HepG2 (cell line): ENCODE measurements around the gene SLC16A3. TPM values are rescaled to one million over a fixed set of nuclear protein-coding genes. Genes with fewer than 3 reads are reported as not detected.

Experiments
- AHR ChIP-seq: IDR thresholded peaks from 2 replicates; pipeline ENCODE4 v1.6.1; 2018; ENCODE audit warnings: missing genetic modification reagents, missing compliant biosample characterization
- GZF1 ChIP-seq: sonication (generic); formaldehyde crosslinking; IDR thresholded peaks from 2 replicates; pipeline ENCODE4 v1.5.1; 2020; ENCODE audit warnings: mild to moderate bottlenecking, missing genetic modification reagents
- KDM6A ChIP-seq: IDR thresholded peaks from 2 replicates; pipeline ENCODE4 v1.6.1; 2016; ENCODE audit warnings: low read depth
- MEIS1 ChIP-seq: sonication (generic); formaldehyde crosslinking; IDR thresholded peaks from 2 replicates; pipeline ENCODE4 v1.9.0; 2021; ENCODE audit warnings: mild to moderate bottlenecking, missing genetic modification reagents, moderate library complexity, borderline replicate concordance
- PAWR ChIP-seq: sonication (generic); formaldehyde crosslinking; IDR thresholded peaks from 2 replicates; pipeline ENCODE4 v1.4.0; 2020; ENCODE audit warnings: missing genetic modification reagents, mild to moderate bottlenecking, borderline replicate concordance
- RFXANK ChIP-seq: IDR thresholded peaks from 2 replicates; pipeline ENCODE4 v1.6.1; 2016
- TEAD2 ChIP-seq: sonication (generic); formaldehyde crosslinking; IDR thresholded peaks from 2 replicates; pipeline ENCODE4 v1.9.0; 2021; ENCODE audit warnings: missing genetic modification reagents
- XRCC5 ChIP-seq: fragments of 200-400 bp; formaldehyde crosslinking; optimal IDR thresholded peaks from 2 replicates; pipeline ENCODE3; 2017; ENCODE audit warnings: mild to moderate bottlenecking, low read length
- ZBTB10 ChIP-seq: sonication (generic); formaldehyde crosslinking; IDR thresholded peaks from 2 replicates; pipeline ENCODE4 v1.4.0; 2020; ENCODE audit warnings: missing genetic modification reagents, borderline replicate concordance
- ZBTB7B ChIP-seq: sonication (generic); formaldehyde crosslinking; IDR thresholded peaks from 2 replicates; pipeline ENCODE4 v1.4.0; 2020; ENCODE audit warnings: missing genetic modification reagents
- ZKSCAN1 ChIP-seq: fragments of 150-350 bp; IDR thresholded peaks from 2 replicates; pipeline ENCODE4 v1.6.1; 2014; ENCODE audit warnings: low read length
- ZNF160 ChIP-seq: sonication (generic); formaldehyde crosslinking; IDR thresholded peaks from 2 replicates; pipeline ENCODE4 v1.8.0; 2022; ENCODE audit warnings: mild to moderate bottlenecking, inconsistent platforms, missing genetic modification reagents
- ZNF256 ChIP-seq: sonication (generic); formaldehyde crosslinking; conservative IDR thresholded peaks from 2 replicates; pipeline ENCODE4 v1.4.0; 2020; ENCODE audit warnings: missing genetic modification reagents
- ZNF326 ChIP-seq: sonication (generic); formaldehyde crosslinking; IDR thresholded peaks from 2 replicates; pipeline ENCODE4 v1.4.0; 2020; ENCODE audit warnings: missing genetic modification reagents, borderline replicate concordance
- ZNF432 ChIP-seq: sonication (generic); formaldehyde crosslinking; IDR thresholded peaks from 2 replicates; pipeline ENCODE4 v1.5.0; 2020; ENCODE audit warnings: missing genetic modification reagents, mild to moderate bottlenecking, borderline replicate concordance
- ZNF543 ChIP-seq: sonication (generic); formaldehyde crosslinking; IDR thresholded peaks from 2 replicates; pipeline ENCODE4 v1.4.0; 2020; ENCODE audit warnings: mild to moderate bottlenecking, missing genetic modification reagents
- ZNF646 ChIP-seq: sonication (generic); formaldehyde crosslinking; IDR thresholded peaks from 2 replicates; pipeline ENCODE4 v1.9.0; 2021; ENCODE audit warnings: mild to moderate bottlenecking, missing genetic modification reagents
- ZUFSP ChIP-seq: sonication (generic); formaldehyde crosslinking; IDR thresholded peaks from 2 replicates; pipeline ENCODE4 v1.9.0; 2021; ENCODE audit warnings: missing genetic modification reagents, mild to moderate bottlenecking, borderline replicate concordance
- polyA plus RNA-seq, 8 experiments: library from polyadenylated mRNA; depleted of rRNA in 3 of 8; stranded (reverse) in 7 of 8; unstranded in 1 of 8; fragments of >200 nt; fragmentation: Illumina TruSeq in 4 of 8; extraction: Trizol in 4 of 8; gene quantifications; 2 replicates each; pipeline versions ENCODE4 v1.2.1 to v1.2.3, GENCODE V29; 2011 to 2016; ENCODE audit warnings: low read depth in 4 of 8, missing spikeins in 1 of 8, mixed read lengths in 1 of 8; ENCODE audit not compliant: insufficient read depth in 1 of 8
- total RNA-seq, 5 experiments: library from RNA; depleted of rRNA; stranded (reverse); fragments of >200 nt; fragmentation: Illumina TruSeq; extraction: Trizol; gene quantifications; 2 replicates each; pipeline ENCODE4 v1.2.3, GENCODE V29; 2016; ENCODE audit warnings: low read depth in 1 of 5

The SLC16A3 gene
- total and polyA plus RNA-seq, 2 of the 13 experiments (the other 11 are each of a cell fraction or from before 2014, with no cell fraction given) = 242 to 349 TPM

GRCh38 chr17:82241926-82242697, 13.3 kb downstream of the SLC16A3 start (continued):
- TF ChIP-seq MEIS1 (CRISPR knock-in tag) (no peak; the same call in 1 of the 2 replicates), AHR (no peak), ZNF256 (CRISPR knock-in tag) (peak; percentile 29; the same call in 1 of the 2 replicates), KDM6A (CRISPR knock-in tag) (no peak), ZKSCAN1 (no peak), ZBTB7B (CRISPR knock-in tag) (no peak), ZNF432 (CRISPR knock-in tag) (no peak), ZUFSP (CRISPR knock-in tag) (no peak), ZBTB10 (CRISPR knock-in tag) (no peak), ZNF160 (CRISPR knock-in tag) (no peak), GZF1 (CRISPR knock-in tag) (no peak), ZNF646 (no peak), XRCC5 (no peak), PAWR (no peak), RFXANK (CRISPR knock-in tag) (0 out of 2 replicates have a peak, but pooled peaks have one; percentile 63), ZNF326 (CRISPR knock-in tag) (peak; percentile 98), ZNF543 (peak; percentile 12; the same call in 1 of the 2 replicates), TEAD2 (no peak)
